Measurements from ENCODE around the gene RNF112.
A peak's percentile ranks its signal among the peaks of the same experiment; 100 is the strongest.

Gene RNF112

DNA sequence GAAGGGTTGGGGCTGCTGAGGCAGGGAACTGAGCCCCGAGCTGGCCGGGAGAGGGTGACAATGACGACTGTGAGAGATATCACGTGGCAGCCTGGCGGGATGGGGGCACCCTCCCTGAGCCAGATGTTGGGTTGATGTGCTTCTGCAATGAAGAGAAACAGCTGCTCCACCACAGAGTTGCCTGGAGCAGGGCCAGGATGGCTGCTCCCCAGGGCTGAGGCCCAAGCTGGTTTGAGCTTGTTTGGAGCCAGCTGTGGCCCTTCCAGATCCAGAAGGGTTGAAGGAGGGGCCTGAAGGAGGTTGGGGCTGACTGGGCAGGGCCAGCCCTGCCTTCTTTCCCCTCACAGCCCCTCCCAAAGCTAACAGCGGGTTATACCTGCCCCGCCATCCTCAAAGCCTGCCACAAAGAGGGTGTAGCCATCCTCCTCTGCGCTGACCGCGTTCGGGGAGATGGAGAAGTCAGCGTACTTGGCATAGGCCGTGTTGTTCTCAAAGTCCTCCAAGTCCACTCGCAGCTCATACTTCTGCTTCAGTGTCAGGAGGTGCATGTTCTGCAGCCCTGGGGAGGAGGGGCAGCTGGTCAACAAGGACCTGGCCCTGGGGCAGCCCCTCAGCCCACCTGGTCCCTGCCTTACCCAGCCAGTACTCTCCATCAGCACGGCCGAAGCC lies 26.2 kb upstream of the RNF112 start:
- DNase-seq (ENCODE audit: low read depth), result peak; percentile 96
- H3K4me3 ChIP-seq (ENCODE audit: low read depth, low read length), result peak overlapping the region; percentile 0
- TF ChIP-seq, protein P1, sequence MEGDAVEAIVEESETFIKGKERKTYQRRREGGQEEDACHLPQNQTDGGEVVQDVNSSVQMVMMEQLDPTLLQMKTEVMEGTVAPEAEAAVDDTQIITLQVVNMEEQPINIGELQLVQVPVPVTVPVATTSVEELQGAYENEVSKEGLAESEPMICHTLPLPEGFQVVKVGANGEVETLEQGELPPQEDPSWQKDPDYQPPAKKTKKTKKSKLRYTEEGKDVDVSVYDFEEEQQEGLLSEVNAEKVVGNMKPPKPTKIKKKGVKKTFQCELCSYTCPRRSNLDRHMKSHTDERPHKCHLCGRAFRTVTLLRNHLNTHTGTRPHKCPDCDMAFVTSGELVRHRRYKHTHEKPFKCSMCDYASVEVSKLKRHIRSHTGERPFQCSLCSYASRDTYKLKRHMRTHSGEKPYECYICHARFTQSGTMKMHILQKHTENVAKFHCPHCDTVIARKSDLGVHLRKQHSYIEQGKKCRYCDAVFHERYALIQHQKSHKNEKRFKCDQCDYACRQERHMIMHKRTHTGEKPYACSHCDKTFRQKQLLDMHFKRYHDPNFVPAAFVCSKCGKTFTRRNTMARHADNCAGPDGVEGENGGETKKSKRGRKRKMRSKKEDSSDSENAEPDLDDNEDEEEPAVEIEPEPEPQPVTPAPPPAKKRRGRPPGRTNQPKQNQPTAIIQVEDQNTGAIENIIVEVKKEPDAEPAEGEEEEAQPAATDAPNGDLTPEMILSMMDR (conservative IDR thresholded peaks at IDR 0.05; ENCODE audit: low read depth, low read length), result no peak

DNA sequence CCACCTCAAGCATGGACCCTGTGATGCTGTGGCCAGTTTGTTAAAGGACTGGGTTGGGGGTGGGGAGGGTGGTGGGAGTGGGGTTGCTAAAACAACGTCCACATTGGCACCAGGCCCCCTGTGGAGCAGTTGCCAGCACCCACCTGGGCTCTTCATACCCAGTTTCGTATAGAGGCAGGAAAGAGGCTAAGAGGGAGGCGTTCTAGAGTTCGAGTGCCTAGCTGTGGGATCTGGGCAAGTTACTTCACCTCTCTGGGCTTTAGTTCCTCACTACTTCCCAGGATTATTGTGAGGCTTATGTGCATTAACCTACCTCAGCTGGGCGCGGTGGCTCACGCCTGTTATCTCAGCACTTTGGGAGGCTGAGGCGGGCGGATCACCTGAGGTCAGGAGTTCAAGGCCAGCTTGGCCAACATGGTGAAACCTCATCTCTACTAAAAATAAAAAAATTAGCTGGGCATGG lies 25.5 kb upstream of the RNF112 start:
- TF ChIP-seq, protein P1 (conservative IDR thresholded peaks at IDR 0.05; ENCODE audit: low read depth, low read length), result no peak
- DNase-seq (ENCODE audit: low read depth), result no peak
- peak overlapping the region; percentile 10 for H3K4me3 ChIP-seq (ENCODE audit: low read depth, low read length)

DNA sequence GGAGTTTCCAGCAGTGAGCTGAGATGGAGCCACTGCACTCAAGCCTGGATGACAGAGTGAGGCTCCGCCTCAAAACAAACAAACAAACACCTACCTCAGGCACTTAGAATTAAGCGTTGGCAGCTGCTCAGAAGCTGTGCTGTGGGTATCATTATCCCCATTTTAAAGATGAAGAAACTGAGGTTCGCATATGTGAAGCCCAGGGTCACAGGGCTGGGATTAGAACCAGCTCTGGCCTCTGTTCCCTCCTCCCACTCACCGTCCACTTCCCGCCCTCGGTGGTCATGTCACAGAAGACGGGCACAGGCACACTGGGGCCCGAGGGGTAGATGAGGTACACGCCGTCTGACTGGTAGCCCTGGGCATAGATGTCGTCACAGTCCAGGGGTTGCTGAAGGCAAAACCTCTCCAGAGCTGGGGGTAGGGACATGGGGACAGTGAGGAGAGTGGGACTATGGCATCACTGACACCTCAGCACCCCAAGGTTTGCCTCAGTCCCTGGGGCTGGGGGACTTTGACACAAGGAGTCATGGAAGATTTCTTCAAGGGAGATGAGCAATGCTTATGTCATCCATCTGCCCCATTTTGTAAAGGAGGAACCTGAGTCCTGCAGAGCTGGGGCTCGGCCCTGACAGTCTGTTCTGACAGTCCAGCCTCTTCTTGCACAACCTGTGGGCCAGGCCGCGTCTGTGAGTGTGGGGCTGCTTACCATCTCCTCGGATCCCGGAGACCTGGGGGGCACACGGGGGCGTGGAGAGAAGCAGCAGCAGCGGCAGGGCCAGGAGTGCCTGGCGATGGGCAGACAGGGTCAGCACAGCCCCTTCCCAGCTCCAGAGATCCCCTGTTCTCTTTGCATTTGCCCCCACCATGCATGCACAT lies 24.7 kb upstream of the RNF112 start:
- H3K4me3 ChIP-seq (ENCODE audit: low read depth, low read length), result peak overlapping the region; percentile 64
- DNase-seq (ENCODE audit: low read depth), result peak; percentile 95
- TF ChIP-seq, protein P1 (conservative IDR thresholded peaks at IDR 0.05; ENCODE audit: low read depth, low read length), result no peak

DNA sequence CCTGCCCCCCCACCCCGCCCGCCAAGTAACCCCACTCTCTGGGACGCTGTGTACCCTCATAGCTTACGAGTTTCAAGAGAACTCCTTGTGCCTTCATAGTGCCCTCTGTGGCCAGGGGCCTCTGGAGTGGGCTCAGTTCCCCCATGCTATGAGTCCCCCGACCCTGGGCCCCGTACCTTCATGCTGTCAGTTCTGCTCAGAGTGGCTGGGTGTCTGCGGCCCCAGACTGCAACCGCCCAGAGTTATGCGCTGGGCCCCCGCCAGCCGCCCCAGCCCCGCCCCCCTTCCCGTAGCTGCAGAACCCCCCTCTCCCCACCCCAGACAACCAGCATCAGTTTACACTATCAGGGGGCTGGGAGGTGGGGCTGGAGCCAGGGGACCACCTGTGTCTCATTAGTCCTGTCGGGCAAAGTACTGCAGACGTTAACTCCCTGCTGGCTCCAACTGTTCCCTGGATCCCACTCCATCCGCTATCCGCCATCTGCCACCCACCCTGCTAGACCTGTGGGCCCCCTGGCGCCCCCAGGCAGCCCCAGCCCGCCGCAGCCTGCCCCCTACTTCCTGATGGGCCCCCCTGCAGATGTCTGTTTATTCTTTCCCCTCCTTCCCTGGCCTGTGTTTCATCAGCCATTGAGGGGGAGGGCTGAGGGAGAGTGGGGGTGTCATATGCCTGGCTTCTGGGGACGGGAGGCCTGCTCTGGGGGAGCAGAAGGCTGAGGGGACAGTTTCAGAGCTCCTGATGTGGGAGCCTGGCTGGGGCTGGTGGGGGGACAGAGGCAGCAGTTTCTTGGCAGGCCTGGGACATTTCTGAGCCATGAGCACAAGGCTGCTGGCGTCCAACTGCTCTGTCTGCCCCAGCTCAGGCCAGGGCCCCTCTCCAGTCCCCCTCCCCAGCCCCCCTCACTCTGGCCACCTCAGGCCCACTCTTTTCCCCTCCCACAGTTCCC lies 23.8 kb upstream of the RNF112 start, which contains the start of gene MFAP4:
TSS of gene MFAP4 (minus strand) at position 217 of the 947 bp plus-strand sequence. CDS start at position 182, 35 bp downstream.
- H3K4me3 ChIP-seq (ENCODE audit: low read depth, low read length), result peak within 1 kb of the TSS; percentile 64
- peak; percentile 95 for DNase-seq (ENCODE audit: low read depth)
- TF ChIP-seq, protein P1 (conservative IDR thresholded peaks at IDR 0.05; ENCODE audit: low read depth, low read length), result no peak

GRCh38 chr17:19387921-19388521 lies 23.0 kb upstream of the RNF112 start:
- peak; percentile 86 for DNase-seq (ENCODE audit: low read depth)
- TF ChIP-seq, protein P1 (conservative IDR thresholded peaks at IDR 0.05; ENCODE audit: low read depth, low read length), result no peak
- no peak overlapping the region for H3K4me3 ChIP-seq (ENCODE audit: low read depth, low read length)
